Fibroblast of lung (primary cell): ENCODE results near the gene ANKRD61.

Experiments used
- CTCF ChIP-seq, 2 donors: IDR thresholded peaks in 1 of 2; conservative IDR thresholded peaks in 1 of 2; 1 replicate in 1 of 2; 2 replicates in 1 of 2; pipeline ENCODE4 v1.5.1; 2011 to 2012; ENCODE audit warnings: low read length in 2 of 2, control low read depth in 1 of 2, inconsistent platforms in 1 of 2, low read depth in 1 of 2, mild to moderate bottlenecking in 1 of 2
- EZH2 ChIP-seq: IDR thresholded peaks from 2 replicates; pipeline ENCODE4 v1.5.1; 2012; ENCODE audit warnings: low read length, control low read depth, mild to moderate bottlenecking; ENCODE audit errors: missing control alignments

- TF ChIP-seq CTCF (conservative IDR thresholded peaks at IDR 0.05 in 1 of 2, IDR thresholded peaks at IDR 0.05 in 1 of 2; ENCODE audit: low read depth in 1 of 2, low read length in 2 of 2) = no peak
- TF ChIP-seq EZH2 = no peak
Measured at GRCh38 chr7:6011541-6011940, 19.6 kb upstream of the ANKRD61 start.
